ENCODE data around the gene LMNA. TPM values are rescaled to one million over a fixed set of nuclear protein-coding genes. Genes with fewer than 3 reads are reported as not detected.
A peak's percentile ranks its signal among the peaks of the same experiment; 100 is the strongest.

Gene LMNA
- total RNA-seq, 1 donor, result 694 TPM

DNA sequence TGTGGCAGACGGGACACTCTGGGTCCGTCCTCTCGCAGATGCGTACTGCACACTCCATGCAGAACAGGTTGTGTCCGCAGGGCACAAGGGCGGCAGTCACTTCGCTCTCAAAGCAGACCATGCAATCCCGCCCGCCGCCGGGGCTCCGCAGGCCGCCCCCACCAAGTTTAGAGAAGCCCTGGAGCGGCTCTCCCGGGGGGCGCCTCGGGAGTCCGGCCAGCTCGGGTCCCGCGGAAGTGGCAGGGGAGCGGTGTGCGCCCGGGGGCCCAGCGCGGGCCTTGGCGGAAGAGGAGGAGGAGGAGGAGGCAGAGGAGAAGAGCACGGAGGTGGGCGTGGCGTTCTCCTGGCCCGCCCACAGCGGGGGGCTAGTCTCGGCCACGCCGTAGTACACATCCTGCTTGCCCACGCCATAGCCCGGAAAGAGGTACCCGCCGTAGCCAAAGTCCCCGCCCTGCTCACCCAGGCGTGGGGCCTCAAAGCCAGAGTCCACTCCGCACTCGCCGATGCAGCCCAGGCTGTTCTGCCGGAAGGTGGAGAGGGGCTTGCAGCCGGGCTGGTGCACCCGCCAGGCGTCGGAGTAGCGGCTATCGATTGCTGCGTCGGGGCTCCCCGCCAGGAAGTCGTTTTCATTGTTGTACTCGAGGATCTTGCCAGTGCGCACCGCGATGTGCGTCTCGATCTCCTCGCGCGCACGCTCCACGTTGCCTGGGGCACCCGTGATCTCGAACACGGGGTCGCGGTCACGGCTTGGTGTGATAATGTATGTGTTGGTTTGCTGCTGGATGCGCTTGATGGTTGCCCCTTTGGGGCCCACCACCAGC is 37.7 kb upstream of the LMNA start:
- TF ChIP-seq, protein P1, sequence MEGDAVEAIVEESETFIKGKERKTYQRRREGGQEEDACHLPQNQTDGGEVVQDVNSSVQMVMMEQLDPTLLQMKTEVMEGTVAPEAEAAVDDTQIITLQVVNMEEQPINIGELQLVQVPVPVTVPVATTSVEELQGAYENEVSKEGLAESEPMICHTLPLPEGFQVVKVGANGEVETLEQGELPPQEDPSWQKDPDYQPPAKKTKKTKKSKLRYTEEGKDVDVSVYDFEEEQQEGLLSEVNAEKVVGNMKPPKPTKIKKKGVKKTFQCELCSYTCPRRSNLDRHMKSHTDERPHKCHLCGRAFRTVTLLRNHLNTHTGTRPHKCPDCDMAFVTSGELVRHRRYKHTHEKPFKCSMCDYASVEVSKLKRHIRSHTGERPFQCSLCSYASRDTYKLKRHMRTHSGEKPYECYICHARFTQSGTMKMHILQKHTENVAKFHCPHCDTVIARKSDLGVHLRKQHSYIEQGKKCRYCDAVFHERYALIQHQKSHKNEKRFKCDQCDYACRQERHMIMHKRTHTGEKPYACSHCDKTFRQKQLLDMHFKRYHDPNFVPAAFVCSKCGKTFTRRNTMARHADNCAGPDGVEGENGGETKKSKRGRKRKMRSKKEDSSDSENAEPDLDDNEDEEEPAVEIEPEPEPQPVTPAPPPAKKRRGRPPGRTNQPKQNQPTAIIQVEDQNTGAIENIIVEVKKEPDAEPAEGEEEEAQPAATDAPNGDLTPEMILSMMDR (IDR thresholded peaks at IDR 0.05; ENCODE audit: insufficient read depth, low read depth, low read length), result no peak
- peak; percentile 21 for DNase-seq (ENCODE audit: low read depth)
- H3K4me3 ChIP-seq (ENCODE audit: low read depth, low read length), result peak overlapping the region; percentile 44

DNA sequence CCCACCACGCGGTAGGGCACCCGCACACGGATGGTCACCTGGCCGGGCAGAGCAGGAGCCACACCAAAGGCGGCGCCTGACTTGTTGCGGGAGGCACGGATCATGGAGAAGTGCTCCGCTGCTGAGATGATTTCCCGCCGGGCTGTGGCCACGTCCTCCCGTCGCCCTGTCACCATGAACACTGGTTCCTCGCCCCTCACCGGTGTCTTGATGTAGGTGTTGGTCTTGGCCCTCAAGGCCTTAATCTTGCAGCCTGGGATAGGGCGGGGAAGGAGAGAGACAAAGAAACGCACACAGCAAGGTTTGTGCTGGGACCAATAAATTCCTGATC is 37.1 kb upstream of the LMNA start:
- DNase-seq (ENCODE audit: low read depth), result no peak
- TF ChIP-seq, protein P1 (IDR thresholded peaks at IDR 0.05; ENCODE audit: insufficient read depth, low read depth, low read length), result no peak
- H3K4me3 ChIP-seq (ENCODE audit: low read depth, low read length), result no peak overlapping the region

DNA sequence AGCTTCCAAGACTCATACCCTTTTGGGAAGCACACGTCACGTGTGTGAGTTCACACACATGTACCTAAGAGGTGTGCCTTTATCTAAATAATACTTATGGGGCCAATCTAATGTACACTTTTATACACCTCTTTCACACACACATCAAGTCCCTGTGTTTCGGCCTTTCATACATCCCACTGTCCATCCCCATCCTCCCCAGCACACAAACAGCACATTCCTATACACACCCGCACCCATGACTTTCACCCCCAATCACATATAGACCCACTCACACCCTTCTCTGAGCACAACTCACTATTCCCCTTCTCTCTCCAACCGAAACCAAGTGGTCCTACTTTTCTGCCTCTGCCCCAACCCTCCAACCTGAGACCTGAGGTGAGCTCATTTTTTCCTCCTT is 35.8 kb upstream of the LMNA start:
- TF ChIP-seq, protein P1 (IDR thresholded peaks at IDR 0.05; ENCODE audit: insufficient read depth, low read depth, low read length), result no peak
- DNase-seq (ENCODE audit: low read depth), result no peak
- H3K4me3 ChIP-seq (ENCODE audit: low read depth, low read length), result no peak overlapping the region

DNA sequence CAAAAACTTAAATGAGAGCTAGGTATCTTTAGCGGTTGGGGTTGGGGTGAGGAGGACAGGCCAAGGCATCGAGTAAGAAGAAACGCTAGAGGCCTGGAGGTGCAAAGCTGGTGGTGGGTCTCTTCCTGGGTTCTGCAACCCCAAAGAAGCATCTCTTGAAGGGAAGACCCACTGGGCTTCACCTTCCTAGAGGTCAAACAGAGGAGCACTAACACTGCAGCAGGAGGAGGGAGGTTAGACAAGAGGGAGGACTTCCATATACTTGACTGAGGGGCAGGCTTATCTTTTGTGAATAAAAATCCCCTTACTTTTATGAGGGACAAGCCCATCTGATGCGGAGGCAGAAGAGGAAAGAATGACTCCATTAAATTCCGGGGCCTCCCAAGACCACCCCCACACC is 34.7 kb upstream of the LMNA start:
- no peak for DNase-seq (ENCODE audit: low read depth)
- TF ChIP-seq, protein P1 (IDR thresholded peaks at IDR 0.05; ENCODE audit: insufficient read depth, low read depth, low read length), result no peak
- H3K4me3 ChIP-seq (ENCODE audit: low read depth, low read length), result no peak overlapping the region

DNA sequence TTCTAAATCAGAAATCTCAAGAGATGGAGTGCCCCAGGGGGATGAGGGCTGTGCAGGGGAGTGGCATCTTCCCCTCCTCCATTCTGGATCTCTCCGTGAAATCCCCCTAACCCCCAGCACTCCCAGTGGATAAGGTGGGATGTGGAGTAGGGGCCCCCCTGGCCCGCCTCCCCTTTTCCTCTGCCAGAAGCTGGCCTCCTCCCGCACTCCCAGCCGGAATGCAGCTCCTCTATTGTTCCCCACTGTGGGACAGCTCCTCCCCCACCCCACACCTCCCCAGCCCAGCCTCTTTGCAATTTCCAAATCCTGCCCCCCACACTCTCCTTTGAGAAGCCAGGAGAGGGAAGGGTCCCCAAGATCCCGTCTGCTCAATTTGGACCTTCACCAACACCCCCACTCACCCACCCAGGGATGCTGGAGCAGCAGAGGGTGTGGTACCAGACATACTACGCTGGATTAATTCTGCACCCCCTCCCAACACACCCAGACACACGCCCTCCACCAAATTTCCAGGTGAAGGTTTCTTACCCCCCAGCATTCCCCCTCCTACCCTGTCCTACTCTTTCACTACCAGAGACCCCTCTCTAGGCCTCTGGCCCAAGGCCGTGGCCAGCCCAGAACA is 34.2 kb upstream of the LMNA start:
- TF ChIP-seq, protein P1 (IDR thresholded peaks at IDR 0.05; ENCODE audit: insufficient read depth, low read depth, low read length), result no peak
- H3K4me3 ChIP-seq (ENCODE audit: low read depth, low read length), result peak overlapping the region; percentile 56
- no peak for DNase-seq (ENCODE audit: low read depth)

DNA sequence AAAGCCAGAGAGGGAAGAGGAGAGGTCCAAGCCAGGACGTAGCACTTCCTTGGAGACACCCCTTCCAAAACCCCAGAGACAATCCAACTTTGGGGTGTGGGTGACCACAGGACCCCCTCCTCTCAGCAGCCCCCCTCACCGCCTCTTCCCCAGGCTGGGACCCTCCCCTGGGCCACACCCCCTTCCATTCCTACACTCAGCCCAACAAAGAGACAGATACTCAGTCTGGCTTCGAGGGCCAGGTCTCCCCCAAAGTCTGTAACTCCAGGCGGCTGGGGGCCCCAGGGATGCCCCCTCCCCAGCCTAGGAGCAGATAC is 33.7 kb upstream of the LMNA start:
- TF ChIP-seq, protein P1 (IDR thresholded peaks at IDR 0.05; ENCODE audit: insufficient read depth, low read depth, low read length), result no peak
- peak overlapping the region; percentile 56 for H3K4me3 ChIP-seq (ENCODE audit: low read depth, low read length)
- no peak for DNase-seq (ENCODE audit: low read depth)
